OCI-LY1 (cell line): ENCODE measurements around the gene SLC4A8.

Experiments used
- H2AFZ ChIP-seq: fragments of 200-600 bp; sonication (generic), shearing (Covaris generic); 2 replicates; pipeline ENCODE4 v1.6.0; 2014; ENCODE audit warnings: antibody characterized with exemption, mild to moderate bottlenecking, low read length
- H3F3A ChIP-seq: fragments of 200-600 bp; sonication (generic), shearing (Covaris generic); 2 replicates; pipeline ENCODE4 v1.6.0; 2014; ENCODE audit warnings: mild to moderate bottlenecking, antibody characterized with exemption, low read length, moderate library complexity; ENCODE audit not compliant: insufficient read depth
- H3K27ac ChIP-seq: fragments of 200-600 bp; sonication (generic); 2 replicates; pipeline ENCODE4 v1.5.1; 2014; ENCODE audit warnings: low read length, mixed run types, mild to moderate bottlenecking, low read depth; ENCODE audit not compliant: poor library complexity, severe bottlenecking
- H3K27me3 ChIP-seq: fragments of 200-600 bp; sonication (generic); 2 replicates; pipeline ENCODE4 v1.6.0; 2014; ENCODE audit warnings: antibody characterized with exemption, mild to moderate bottlenecking, low read length, moderate library complexity; ENCODE audit not compliant: insufficient read depth
- H3K36me3 ChIP-seq: fragments of 200-600 bp; sonication (generic); 2 replicates; pipeline ENCODE4 v1.6.1; 2014; ENCODE audit warnings: mild to moderate bottlenecking, antibody characterized with exemption, low read length, moderate library complexity, mixed read lengths; ENCODE audit not compliant: insufficient read depth
- H3K4me1 ChIP-seq: fragments of 200-600 bp; sonication (generic); 2 replicates; pipeline ENCODE4 v1.5.1; 2014; ENCODE audit warnings: mild to moderate bottlenecking, low read length, moderate library complexity; ENCODE audit not compliant: insufficient read depth, severe bottlenecking
- H3K4me2 ChIP-seq: fragments of 200-600 bp; sonication (generic), shearing (Covaris generic); 2 replicates; pipeline ENCODE4 v1.6.1; 2014; ENCODE audit warnings: low read length
- H3K4me3 ChIP-seq: fragments of 200-600 bp; sonication (generic); 2 replicates; pipeline ENCODE4 v1.5.1; 2014; ENCODE audit warnings: low read length, low read depth, mild to moderate bottlenecking, mixed read lengths; ENCODE audit not compliant: poor library complexity, severe bottlenecking
- H3K79me2 ChIP-seq: fragments of 200-600 bp; shearing (Covaris generic); 2 replicates; pipeline ENCODE4 v1.6.1; 2016; ENCODE audit warnings: mixed run types, low read length, mixed read lengths; ENCODE audit not compliant: insufficient read depth
- H3K9ac ChIP-seq: fragments of 200-600 bp; sonication (generic), shearing (Covaris generic); 2 replicates; pipeline ENCODE4 v1.6.1; 2014; ENCODE audit warnings: mild to moderate bottlenecking, low read length, mixed read lengths
- H3K9me2 ChIP-seq: fragments of 200-600 bp; sonication (generic), shearing (Covaris generic); 2 replicates; pipeline ENCODE4 v1.6.1; 2014; ENCODE audit warnings: low read depth, mild to moderate bottlenecking, low read length, mixed read lengths
- H3K9me3 ChIP-seq: fragments of 200-600 bp; shearing (Covaris generic); 2 replicates; pipeline ENCODE4 v1.6.1; 2014; ENCODE audit warnings: low read length, mixed read lengths
- H4K20me1 ChIP-seq: fragments of 200-600 bp; sonication (generic), shearing (Covaris generic); 2 replicates; pipeline ENCODE4 v1.6.0; 2016; ENCODE audit warnings: mild to moderate bottlenecking, low read length; ENCODE audit not compliant: insufficient read depth
- EZH2 ChIP-seq: fragments of 200-600 bp; sonication (generic), shearing (Covaris generic); IDR thresholded peaks from 2 replicates; pipeline ENCODE4 v1.8.0; 2017; ENCODE audit warnings: borderline replicate concordance, mixed run types, mild to moderate bottlenecking, antibody characterized with exemption, low read length, moderate library complexity, mixed read lengths
- TF ChIP-seq, protein P1 (sequence below): fragments of 200-600 bp; sonication (generic), shearing (Covaris generic); IDR thresholded peaks from 2 replicates; pipeline ENCODE4 v1.5.1; 2017; ENCODE audit warnings: mild to moderate bottlenecking, antibody characterized with exemption, low read length, moderate library complexity, mixed read lengths

SLC4A8 gene

DNA sequence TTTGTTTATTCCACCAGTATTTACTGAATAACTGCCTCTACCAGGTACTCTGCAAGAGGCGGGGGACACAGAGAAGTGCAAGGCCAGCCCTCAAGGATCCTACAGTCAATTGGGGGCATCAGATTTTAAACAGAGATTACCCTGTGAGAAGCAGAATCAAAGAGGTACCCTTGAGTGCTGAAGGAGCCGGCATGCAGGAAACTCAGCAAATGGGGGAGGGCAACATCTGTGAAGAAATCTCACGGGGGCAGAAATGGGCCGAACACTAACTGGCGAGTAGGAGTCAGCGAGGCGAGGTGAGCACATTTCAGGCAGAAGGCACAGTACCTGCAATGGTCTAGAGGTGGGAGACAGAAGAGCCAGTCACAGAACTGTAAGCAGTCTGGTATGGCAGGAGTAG is 42.5 kb upstream of the SLC4A8 start:
- Histone ChIP-seq H3K4me3 (no peak overlapping the region), H3F3A (no peaks in the 10 kb centered on the region), H3K79me2 (no peaks in the 10 kb centered on the region), H3K4me1 (no peaks in the 10 kb centered on the region), H3K9me3 (no peaks in the 10 kb centered on the region), H2AFZ (no peak overlapping the region), H3K9ac (no peak overlapping the region), H4K20me1 (no peaks in the 10 kb centered on the region), H3K4me2 (no peak overlapping the region), H3K27me3 (no peaks in the 10 kb centered on the region), H3K36me3 (no peaks in the 10 kb centered on the region), H3K9me2 (no peaks in the 10 kb centered on the region), H3K27ac (no peak overlapping the region)
- TF ChIP-seq, protein P1, sequence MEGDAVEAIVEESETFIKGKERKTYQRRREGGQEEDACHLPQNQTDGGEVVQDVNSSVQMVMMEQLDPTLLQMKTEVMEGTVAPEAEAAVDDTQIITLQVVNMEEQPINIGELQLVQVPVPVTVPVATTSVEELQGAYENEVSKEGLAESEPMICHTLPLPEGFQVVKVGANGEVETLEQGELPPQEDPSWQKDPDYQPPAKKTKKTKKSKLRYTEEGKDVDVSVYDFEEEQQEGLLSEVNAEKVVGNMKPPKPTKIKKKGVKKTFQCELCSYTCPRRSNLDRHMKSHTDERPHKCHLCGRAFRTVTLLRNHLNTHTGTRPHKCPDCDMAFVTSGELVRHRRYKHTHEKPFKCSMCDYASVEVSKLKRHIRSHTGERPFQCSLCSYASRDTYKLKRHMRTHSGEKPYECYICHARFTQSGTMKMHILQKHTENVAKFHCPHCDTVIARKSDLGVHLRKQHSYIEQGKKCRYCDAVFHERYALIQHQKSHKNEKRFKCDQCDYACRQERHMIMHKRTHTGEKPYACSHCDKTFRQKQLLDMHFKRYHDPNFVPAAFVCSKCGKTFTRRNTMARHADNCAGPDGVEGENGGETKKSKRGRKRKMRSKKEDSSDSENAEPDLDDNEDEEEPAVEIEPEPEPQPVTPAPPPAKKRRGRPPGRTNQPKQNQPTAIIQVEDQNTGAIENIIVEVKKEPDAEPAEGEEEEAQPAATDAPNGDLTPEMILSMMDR: no peak
- no peak for TF ChIP-seq EZH2

DNA sequence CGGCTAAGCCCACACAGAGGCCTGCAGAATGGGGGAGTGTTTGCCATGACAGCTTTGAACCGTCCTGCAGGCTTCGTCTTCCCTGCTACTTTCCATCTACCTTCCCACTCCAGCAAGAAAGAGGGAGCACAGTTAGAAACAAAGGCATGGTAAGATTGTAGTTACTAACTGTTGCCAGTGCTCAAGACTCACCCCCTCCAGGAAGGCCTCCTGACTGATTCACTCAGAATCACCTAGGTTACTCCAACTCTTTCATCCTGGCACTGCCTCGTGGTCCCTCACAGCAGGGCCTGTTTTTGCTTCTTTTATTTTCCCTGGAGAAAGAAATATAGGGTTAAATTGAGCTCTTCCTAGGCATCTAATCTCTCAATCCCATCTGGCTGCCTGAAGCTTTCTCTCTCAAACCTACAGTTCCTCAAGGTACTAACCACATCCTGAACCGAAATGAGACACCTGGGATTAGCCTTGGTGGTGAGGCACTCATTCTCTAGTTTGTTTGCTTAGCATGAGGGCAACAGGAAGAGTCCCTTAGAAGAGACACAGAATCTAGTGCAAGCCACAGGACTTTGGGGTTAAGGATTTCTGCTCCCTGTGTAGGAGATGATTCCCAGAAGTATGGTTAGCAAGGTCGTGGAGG is 41.2 kb upstream of the SLC4A8 start:
- Histone ChIP-seq H3K4me2 (no peak overlapping the region), H3K4me1 (no peaks in the 10 kb centered on the region), H3K9me3 (no peaks in the 10 kb centered on the region), H3K4me3 (no peak overlapping the region), H3K79me2 (no peaks in the 10 kb centered on the region), H3K27me3 (no peaks in the 10 kb centered on the region), H3K27ac (no peak overlapping the region), H3K9me2 (no peaks in the 10 kb centered on the region), H3K36me3 (no peaks in the 10 kb centered on the region), H3F3A (no peaks in the 10 kb centered on the region), H3K9ac (no peak overlapping the region), H2AFZ (no peak overlapping the region), H4K20me1 (no peaks in the 10 kb centered on the region)
- no peak for TF ChIP-seq EZH2
- TF ChIP-seq, protein P1: no peak

DNA sequence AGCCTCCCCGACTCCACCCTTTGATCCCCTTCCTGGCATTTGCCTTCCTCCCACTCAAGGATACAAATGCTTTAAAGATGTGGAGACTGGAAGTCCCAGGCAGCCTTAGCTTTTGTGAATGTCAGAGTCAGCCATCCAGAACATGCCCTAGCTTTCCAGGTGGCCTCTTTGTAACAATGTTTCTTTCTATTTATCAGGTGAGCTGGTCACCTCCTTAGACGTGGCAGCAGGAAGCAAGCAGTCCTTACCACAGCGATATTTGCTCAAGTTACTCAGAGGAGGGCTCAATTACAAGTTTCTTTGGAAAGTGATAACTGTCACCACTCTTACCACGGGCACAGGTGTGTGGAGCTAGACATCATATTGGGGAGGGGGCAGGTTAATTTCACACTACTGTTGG is 38.3 kb upstream of the SLC4A8 start:
- no peak overlapping the region for H3K9ac ChIP-seq
- H3K9me2 ChIP-seq: no peaks in the 10 kb centered on the region
- no peak overlapping the region for H3K27ac ChIP-seq
- H3F3A ChIP-seq: no peaks in the 10 kb centered on the region
- TF ChIP-seq, protein P1: no peak
- no peak for TF ChIP-seq EZH2
- H3K4me1 ChIP-seq: peaks cover 6% of the 10 kb centered on the region
- H4K20me1 ChIP-seq: no peaks in the 10 kb centered on the region
- H3K36me3 ChIP-seq: no peaks in the 10 kb centered on the region
- H2AFZ ChIP-seq: no peak overlapping the region
- no peak overlapping the region for H3K4me2 ChIP-seq
- no peak overlapping the region for H3K4me3 ChIP-seq
- H3K79me2 ChIP-seq: no peaks in the 10 kb centered on the region
- H3K27me3 ChIP-seq: no peaks in the 10 kb centered on the region
- no peaks in the 10 kb centered on the region for H3K9me3 ChIP-seq
